GM18505 (cell line): ENCODE data around the gene SKI.

ENCODE experiments used
- ATAC-seq: cut with Tn5 transposase; IDR thresholded peaks from one replicate; pipeline ENCODE4 v1.9.1; 2021; ENCODE audit not compliant: unreplicated experiment
- POLR2A ChIP-seq: IDR thresholded peaks from 4 replicates; pipeline ENCODE4 v1.6.1; 2011; ENCODE audit warnings: borderline replicate concordance; ENCODE audit not compliant: insufficient read depth, insufficient read length; ENCODE audit errors: extremely low read depth

Gene SKI

GRCh38 chr1:2226525-2227345 is 1.4 kb upstream of the SKI start:
- TF ChIP-seq POLR2A: no peak
- peak; percentile 2 for ATAC-seq

DNA sequence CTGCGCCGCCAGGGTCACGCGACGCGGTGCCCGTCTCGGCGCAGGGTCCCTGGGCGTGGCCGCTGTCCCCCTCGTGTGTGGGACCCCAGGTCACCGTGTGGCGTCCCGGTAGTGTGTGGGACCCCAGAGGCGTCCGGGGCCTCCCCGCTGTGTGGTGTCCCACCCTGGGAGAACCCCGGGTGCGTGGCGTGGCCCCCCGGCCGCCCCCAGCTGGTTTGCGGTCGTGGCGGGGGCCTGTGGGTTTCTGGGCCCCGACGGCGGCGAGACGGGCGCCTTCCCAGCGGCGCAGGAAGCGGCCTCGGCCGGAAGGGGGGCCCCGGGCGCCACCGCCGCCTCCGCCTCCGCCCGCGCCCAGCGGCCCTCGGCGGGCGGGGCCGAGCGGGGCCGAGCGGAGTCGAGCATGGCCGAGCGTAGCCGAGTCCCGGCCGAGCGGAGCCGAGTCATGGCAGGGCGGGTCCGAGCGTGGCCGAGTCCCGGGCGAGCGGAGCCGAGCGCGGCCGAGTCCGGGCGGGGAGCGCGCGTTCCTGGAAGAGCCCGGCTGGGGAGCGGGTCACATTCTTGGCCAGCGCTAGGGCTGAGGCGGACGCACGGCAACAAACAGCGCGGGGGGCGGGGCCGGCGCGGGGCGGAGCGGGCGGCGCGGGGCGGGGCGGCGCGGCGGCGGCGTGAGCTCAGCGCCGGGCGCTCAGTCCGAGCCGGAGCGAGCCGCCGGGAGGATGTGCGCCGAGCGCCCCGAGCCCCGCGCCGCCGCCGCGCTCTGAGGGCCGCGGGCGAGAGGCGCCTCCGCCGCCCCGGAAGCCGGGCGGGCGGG is 568 bp upstream of the SKI start:
- peak; percentile 82 for ATAC-seq
- TF ChIP-seq POLR2A: peak; percentile 69

DNA sequence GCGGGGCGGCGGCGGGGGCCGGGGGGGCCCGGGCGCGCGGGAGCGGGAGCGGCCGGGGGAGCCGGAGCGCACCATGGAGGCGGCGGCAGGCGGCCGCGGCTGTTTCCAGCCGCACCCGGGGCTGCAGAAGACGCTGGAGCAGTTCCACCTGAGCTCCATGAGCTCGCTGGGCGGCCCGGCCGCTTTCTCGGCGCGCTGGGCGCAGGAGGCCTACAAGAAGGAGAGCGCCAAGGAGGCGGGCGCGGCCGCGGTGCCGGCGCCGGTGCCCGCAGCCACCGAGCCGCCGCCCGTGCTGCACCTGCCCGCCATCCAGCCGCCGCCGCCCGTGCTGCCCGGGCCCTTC is 546 bp downstream of the SKI start:
- no peak for ATAC-seq
- no peak for TF ChIP-seq POLR2A

GRCh38 chr1:2229037-2229864 is 1.1 kb downstream of the SKI start:
- ATAC-seq: no peak
- no peak for TF ChIP-seq POLR2A

- ATAC-seq: no peak
- TF ChIP-seq POLR2A: no peak
These were observed 2.0 kb downstream of the SKI start for GRCh38 chr1:2229911-2230731.

DNA sequence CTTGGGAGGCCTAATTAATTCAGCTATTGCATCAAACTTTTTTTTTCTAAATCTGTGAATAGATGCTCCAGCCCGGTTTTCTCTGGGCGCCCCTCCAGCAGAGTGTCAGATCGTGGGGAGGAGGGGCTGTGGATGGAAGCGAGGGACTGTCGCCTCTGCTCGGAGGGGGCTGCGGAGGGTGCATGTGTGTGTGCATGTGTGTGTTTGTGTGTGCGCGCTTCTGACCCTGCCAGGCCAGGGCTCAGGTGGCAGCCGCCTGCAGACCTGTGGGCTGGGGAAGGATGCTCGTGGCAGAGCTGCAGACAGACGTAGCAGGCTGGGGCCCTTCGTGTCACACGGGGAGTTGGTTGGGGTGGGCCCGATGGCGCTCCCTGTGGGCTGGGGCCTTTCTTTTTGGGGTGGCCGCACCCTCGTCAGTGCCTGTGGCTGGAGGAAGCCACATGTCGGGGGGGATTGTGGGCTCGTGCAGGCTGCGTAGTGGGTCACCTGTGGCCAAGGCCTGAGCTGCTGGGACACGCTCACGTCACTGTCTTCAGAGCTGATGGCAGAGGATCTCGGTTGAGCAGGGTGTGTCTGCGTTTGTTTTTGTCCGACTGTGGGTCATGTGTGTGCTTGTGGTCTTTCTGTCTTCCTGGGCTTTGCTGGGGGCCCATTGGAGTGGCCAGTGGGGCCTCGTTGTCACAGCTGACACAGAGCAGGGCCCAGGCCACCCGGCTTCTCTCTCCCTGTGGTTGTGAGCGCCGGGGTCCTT is 2.8 kb downstream of the SKI start:
- TF ChIP-seq POLR2A: no peak

DNA sequence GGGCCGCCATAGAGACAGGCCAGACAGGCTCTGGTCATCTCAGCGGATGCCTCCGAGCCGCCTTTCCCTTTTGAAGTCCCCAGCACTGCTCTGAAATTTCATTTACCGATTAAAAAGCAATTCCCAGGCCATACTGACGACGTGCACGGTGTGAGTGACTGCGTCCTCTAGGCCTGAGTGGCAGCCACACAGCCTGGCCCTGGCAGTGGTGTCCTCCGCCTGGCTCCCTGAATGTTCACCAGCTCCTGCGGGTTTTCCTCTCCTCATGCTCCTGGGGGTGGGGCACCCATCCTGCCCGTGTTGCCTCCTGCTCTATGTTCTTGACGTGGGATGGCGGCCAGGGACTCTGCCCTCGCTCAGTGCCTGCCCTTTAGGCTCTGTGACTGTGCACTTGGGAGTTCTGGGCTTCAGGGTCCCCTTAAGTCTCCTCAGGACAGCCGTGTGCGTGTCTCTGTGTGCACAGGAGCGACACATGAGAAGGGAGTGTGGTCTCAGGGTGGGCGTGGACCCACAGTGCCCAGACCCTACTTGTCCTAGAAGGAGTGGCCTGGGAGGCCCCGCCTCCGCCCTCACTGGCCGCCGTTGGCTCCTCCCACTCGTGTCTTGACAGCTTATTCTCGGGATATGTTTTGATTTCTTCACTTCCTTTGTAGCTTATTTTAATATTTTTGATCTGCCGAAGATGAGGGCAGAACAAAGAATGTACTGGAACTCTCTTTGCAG is 3.6 kb downstream of the SKI start:
- no peak for ATAC-seq
- no peak for TF ChIP-seq POLR2A

More for the DNA sequence above, 2.8 kb downstream of the SKI start:
- ATAC-seq: no peak

DNA sequence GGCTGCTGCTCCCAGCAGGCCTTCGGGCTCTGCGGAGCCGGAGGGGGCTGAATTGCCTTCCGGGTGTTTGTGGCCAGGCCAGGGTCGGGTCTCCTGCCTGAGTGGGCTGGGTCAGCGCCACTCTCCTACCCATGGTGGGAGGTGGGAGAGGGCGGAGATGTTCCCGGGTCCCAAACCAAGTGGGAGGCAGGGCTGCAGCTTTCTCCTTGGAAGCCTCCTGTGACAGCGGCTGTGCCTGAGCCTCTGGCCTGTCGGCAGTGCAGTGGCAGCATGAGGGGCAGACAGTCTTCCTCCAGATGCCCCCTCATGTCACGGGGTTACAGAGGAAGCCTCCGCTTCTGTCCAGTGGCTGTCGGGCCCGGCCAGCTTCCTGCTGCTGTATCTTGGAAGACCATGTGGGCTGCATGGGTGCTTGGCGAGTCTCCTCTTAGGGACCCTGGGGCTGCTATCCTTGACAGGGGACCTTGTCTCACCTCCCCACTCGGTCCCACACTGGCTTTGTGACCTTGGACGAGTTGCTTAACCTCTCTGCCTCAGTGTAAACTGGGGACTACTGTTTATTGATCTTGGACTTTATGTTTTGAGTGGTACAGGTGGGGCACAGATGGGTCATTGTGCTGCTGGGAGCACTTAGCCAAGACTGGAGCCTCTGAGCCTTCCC is 4.3 kb downstream of the SKI start:
- TF ChIP-seq POLR2A: no peak
- ATAC-seq: no peak

DNA sequence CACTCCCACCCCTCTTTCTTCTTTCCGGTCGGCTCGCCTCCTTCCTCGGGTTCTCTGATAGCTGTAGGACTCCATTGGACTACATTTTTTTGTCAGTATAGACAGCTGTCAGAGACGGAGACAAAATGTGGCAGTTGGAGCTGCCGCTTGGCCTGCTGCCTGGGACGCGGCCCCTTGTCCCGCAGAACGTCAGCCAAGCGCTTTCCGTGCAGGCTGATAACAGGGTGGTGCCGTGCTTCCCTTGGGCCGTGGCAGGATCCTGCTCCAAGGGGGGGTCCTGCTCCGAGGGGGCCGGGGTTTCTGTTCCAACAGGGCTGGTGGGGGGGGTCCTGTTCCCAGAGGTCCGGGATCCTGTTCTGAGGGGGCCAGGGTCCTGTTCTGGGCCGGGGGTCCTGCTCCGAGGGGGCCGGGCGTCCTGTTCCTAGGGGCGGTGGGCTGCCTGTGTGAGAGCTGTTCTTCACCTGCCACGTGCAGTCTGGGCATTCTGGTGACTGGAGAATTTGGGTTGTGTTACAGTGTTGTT is 4.9 kb downstream of the SKI start:
- ATAC-seq: no peak
- TF ChIP-seq POLR2A: no peak

DNA sequence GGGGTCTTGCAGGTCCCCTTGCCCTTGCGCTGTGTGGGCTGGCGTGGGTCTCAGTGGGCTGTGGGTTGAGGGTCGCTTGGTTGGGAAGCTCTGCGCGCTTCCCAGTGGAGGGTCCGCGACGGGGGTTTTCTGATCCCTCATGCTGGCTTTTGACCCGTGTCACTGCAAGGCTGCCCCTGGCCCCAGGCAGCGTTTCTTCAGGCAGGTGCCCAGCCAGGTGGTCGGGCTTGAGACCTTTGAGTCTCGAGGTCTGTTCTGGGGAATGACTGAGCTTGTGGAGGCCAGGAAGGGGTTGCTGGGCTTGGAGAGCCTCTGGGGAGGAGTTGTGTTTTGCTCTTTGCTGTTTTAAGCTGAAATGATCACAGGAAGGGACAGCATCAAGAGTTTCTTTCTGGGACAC is 5.3 kb downstream of the SKI start:
- ATAC-seq: no peak
- TF ChIP-seq POLR2A: no peak

DNA sequence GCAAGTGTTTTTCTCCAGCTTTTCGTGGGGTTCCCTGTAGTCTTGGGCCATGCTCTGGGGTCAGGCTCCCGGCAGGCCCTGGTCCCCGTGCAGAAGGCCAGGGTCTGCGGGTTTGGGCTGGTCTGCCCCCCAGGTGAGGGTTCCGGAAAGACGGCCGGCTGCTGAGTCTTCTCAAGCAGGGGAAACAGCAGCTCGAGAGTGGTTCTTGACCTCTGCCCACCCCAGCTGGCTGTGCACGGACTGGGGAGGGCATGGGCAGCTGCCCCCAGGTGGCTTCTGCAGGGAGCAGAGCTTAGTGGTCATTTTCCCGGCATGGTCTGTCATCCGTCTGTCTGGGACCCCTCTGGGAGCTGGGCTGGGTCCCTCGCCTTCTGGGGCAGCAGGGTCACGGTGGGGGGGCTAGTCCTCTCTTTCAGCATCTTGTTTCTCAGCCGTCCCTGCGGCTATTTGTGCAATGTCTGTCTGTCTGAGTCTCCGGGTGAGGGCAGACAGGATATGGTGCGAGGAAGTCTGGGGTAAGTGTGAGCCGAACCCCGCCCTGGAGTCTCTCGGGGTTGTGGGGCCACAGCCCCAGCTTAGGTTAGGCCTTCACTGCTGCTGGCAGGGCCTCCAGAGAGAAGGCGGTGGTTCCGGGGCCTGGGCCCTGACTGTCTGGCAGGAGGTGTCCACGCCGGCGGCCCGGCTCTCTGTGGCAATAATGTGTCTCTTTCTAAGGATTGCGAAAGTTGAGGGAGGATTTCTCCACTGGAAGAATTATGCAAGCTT is 6.1 kb downstream of the SKI start:
- ATAC-seq: no peak
- peak; percentile 38 for TF ChIP-seq POLR2A

DNA sequence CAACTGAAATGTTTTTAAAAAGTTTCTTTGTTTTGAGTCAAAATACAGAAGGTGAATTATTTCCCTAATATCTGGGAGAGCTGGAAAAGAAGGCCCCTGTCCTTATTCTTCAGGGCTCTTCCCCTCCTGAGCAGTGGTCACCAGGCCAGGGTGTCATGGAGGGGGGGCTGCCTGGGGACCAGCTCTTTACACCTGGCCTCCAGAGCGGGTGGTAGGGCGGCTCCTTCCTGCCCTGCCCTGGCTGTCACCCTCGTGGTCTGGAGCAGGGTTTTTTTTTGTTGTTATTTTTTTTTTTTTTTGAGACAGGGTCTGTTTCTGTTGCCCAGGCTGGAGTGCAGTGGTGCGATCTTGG is 6.6 kb downstream of the SKI start:
- ATAC-seq: no peak
- TF ChIP-seq POLR2A: no peak
